ENCODE measurements around the gene QSOX2. TPM values are rescaled to one million over a fixed set of nuclear protein-coding genes. Genes with fewer than 3 reads are reported as not detected.

The QSOX2 gene
- total RNA-seq, 2 donors from 2014 or later: 7.2 to 13.5 TPM

- Histone ChIP-seq H3K36me3 (no peaks in the 10 kb centered on the region), H3K9me3 (no peaks in the 10 kb centered on the region), H3K27me3 (replicated peaks; ENCODE audit: insufficient read depth) (no peaks in the 10 kb centered on the region), H3K4me1 (ENCODE audit: control insufficient read depth in 1 of 2, low read depth in 2 of 2) (no peaks in the 10 kb centered on the region), H3K27ac (no peak overlapping the region), H3K4me3 (no peak overlapping the region)
- DNase-seq (ENCODE audit: low spot score): no peak
- no peak for ATAC-seq (ENCODE audit: insufficient number of reproducible peaks, low FRiP score, low read depth)
- TF ChIP-seq CTCF (IDR thresholded peaks at IDR 0.05): no peak
Measured at GRCh38 chr9:136259517-136259813, 13.9 kb upstream of the QSOX2 start.

- Histone ChIP-seq H3K36me3 (no peaks in the 10 kb centered on the region), H3K9me3 (no peaks in the 10 kb centered on the region), H3K27me3 (replicated peaks; ENCODE audit: insufficient read depth) (no peaks in the 10 kb centered on the region), H3K4me3 (no peak overlapping the region), H3K27ac (no peak overlapping the region), H3K4me1 (ENCODE audit: control insufficient read depth in 1 of 2, low read depth in 2 of 2) (no peaks in the 10 kb centered on the region)
- no peak for TF ChIP-seq CTCF (IDR thresholded peaks at IDR 0.05)
- ATAC-seq (ENCODE audit: insufficient number of reproducible peaks, low FRiP score, low read depth): no peak
- no peak for DNase-seq (ENCODE audit: low spot score)
Measured at GRCh38 chr9:136258786-136259516, 13.3 kb upstream of the QSOX2 start.

- DNase-seq (ENCODE audit: low spot score) (no peak), ATAC-seq (ENCODE audit: insufficient number of reproducible peaks, low FRiP score, low read depth) (no peak)
- Histone ChIP-seq H3K27ac (no peak overlapping the region), H3K4me1 (ENCODE audit: control insufficient read depth in 1 of 2, low read depth in 2 of 2) (no peaks in the 10 kb centered on the region), H3K4me3 (no peak overlapping the region), H3K36me3 (no peaks in the 10 kb centered on the region), H3K9me3 (no peaks in the 10 kb centered on the region), H3K27me3 (replicated peaks; ENCODE audit: insufficient read depth) (no peaks in the 10 kb centered on the region)
- no peak for TF ChIP-seq CTCF (IDR thresholded peaks at IDR 0.05)
Measured at GRCh38 chr9:136258299-136258625, 12.7 kb upstream of the QSOX2 start.

GRCh38 chr9:136257381-136258298 lies 12.0 kb upstream of the QSOX2 start:
- Histone ChIP-seq H3K9me3 (no peaks in the 10 kb centered on the region), H3K27me3 (replicated peaks; ENCODE audit: insufficient read depth) (no peaks in the 10 kb centered on the region), H3K27ac (no peak overlapping the region), H3K4me1 (ENCODE audit: control insufficient read depth in 1 of 2, low read depth in 2 of 2) (no peaks in the 10 kb centered on the region), H3K36me3 (no peaks in the 10 kb centered on the region), H3K4me3 (no peak overlapping the region)
- no peak for TF ChIP-seq CTCF (IDR thresholded peaks at IDR 0.05)
- ATAC-seq (ENCODE audit: insufficient number of reproducible peaks, low FRiP score, low read depth): no peak
- no peak for DNase-seq (ENCODE audit: low spot score)
